Activated CD8-positive, alpha-beta T cell treated with anti-CD3 and anti-CD28 coated beads for 36 hours (primary cell): ENCODE results near the gene AP2A2. TPM values are rescaled to one million over a fixed set of nuclear protein-coding genes. Genes with fewer than 3 reads are reported as not detected.

Experiments
- ATAC-seq: fragments of 200-7000 bp; cut with Tn5 transposase; one replicate; pipeline ENCODE4 v1.10.0; 2021; ENCODE audit warnings: mild to moderate bottlenecking, moderate library complexity
- CTCF ChIA-PET: fragments of 350-600 bp; sonication (Branson Sonifier 250); formaldehyde crosslinking; loops from one replicate; lab custom pipeline; 2021; ENCODE audit warnings: antibody characterized with exemption; lab: Charles Lee
- POLR2A ChIA-PET: fragments of 350-600 bp; sonication (Branson Sonifier 250); formaldehyde crosslinking; loops from one replicate; lab custom pipeline; 2021; ENCODE audit warnings: antibody characterized with exemption; lab: Charles Lee
- DNase-seq: peaks from one replicate; pipeline ENCODE4 v3.0.0-alpha.2; 2020
- H3K27ac Mint-ChIP-seq: one replicate; pipeline ENCODE4 v1.8.0; 2021; ENCODE audit warnings: mild to moderate bottlenecking, mixed read lengths
- H3K27me3 Mint-ChIP-seq: one replicate; pipeline ENCODE4 v1.8.0; 2021; ENCODE audit warnings: mixed read lengths
- H3K36me3 Mint-ChIP-seq: one replicate; pipeline ENCODE4 v1.8.0; 2021; ENCODE audit warnings: low read depth, mixed read lengths
- H3K4me1 Mint-ChIP-seq: one replicate; pipeline ENCODE4 v1.8.0; 2021; ENCODE audit warnings: low read depth, mixed read lengths
- H3K4me3 Mint-ChIP-seq: one replicate; pipeline ENCODE4 v1.8.0; 2021; ENCODE audit warnings: mild to moderate bottlenecking, moderate library complexity, mixed read lengths
- H3K9me3 Mint-ChIP-seq: one replicate; pipeline ENCODE4 v1.8.0; 2021; ENCODE audit warnings: mixed read lengths
- CTCF ChIP-seq: fragments of 200-600 bp; IDR thresholded peaks from one replicate; pipeline ENCODE4 v1.8.0; 2022; ENCODE audit warnings: antibody characterized with exemption, mild to moderate bottlenecking
- intact Hi-C: fragments of 100-400 bp; cut with micrococcal nuclease; formaldehyde crosslinking; loops from one replicate; pipeline ENCODE4 v1.10.0; 2022
- total RNA-seq, 2 experiments: library from RNA; stranded (reverse); gene quantifications; one replicate each; pipeline ENCODE4 v1.2.3, GENCODE V29; 2021

AP2A2 gene
- total RNA-seq, 2 experiments from 2014 or later: 34.0 to 34.6 TPM

- no peaks in the 10 kb centered on the region for H3K27me3 Mint-ChIP-seq
These were observed 53.1 kb downstream of the AP2A2 start for GRCh38 chr11:978781-979180.

GRCh38 chr11:980438-981357 is 55.0 kb downstream of the AP2A2 start:
- H3K36me3 Mint-ChIP-seq: peaks cover 16% of the 10 kb centered on the region
- no peak for TF ChIP-seq CTCF

More at GRCh38 chr11:978781-979180, 53.1 kb downstream of the AP2A2 start:
- peaks cover 14% of the 10 kb centered on the region for H3K36me3 Mint-ChIP-seq
- no peaks in the 10 kb centered on the region for H3K9me3 Mint-ChIP-seq
- intact Hi-C loops: no loop called here
- ATAC-seq (no peak), DNase-seq (no peak)
- peaks cover 19% of the 10 kb centered on the region for H3K4me1 Mint-ChIP-seq
- no peak overlapping the region for H3K4me3 Mint-ChIP-seq
- H3K27ac Mint-ChIP-seq: peak overlapping the region; percentile 38
- ChIA-PET POLR2A (no interaction called here), CTCF (no interaction called here)
- TF ChIP-seq CTCF: no peak

GRCh38 chr11:981764-982163 is 56.1 kb downstream of the AP2A2 start:
- ATAC-seq (no peak), DNase-seq (no peak)
- H3K27me3 Mint-ChIP-seq: no peaks in the 10 kb centered on the region
- TF ChIP-seq CTCF: no peak
- ChIA-PET CTCF (no interaction called here), POLR2A (no interaction called here)
- H3K9me3 Mint-ChIP-seq: no peaks in the 10 kb centered on the region
- H3K36me3 Mint-ChIP-seq: peaks cover 16% of the 10 kb centered on the region
- H3K4me1 Mint-ChIP-seq: peaks cover 8% of the 10 kb centered on the region
- no peak overlapping the region for H3K4me3 Mint-ChIP-seq
- H3K27ac Mint-ChIP-seq: no peak overlapping the region
- intact Hi-C loops: no loop called here

More at GRCh38 chr11:980438-981357, 55.0 kb downstream of the AP2A2 start:
- H3K4me1 Mint-ChIP-seq: peaks cover 18% of the 10 kb centered on the region
- CTCF ChIA-PET: no interaction called here
- no peak overlapping the region for H3K27ac Mint-ChIP-seq
- H3K4me3 Mint-ChIP-seq: no peak overlapping the region
- no peaks in the 10 kb centered on the region for H3K27me3 Mint-ChIP-seq
- intact Hi-C loops: no loop called here
- POLR2A ChIA-PET: no interaction called here
- no peak for DNase-seq
- ATAC-seq: no peak
- H3K9me3 Mint-ChIP-seq: no peaks in the 10 kb centered on the region

GRCh38 chr11:984546-984945 is 58.9 kb downstream of the AP2A2 start:
- no peaks in the 10 kb centered on the region for H3K9me3 Mint-ChIP-seq
- ATAC-seq (no peak), DNase-seq (no peak)
- CTCF ChIA-PET: no interaction called here
- peaks cover 11% of the 10 kb centered on the region for H3K36me3 Mint-ChIP-seq
- H3K27ac Mint-ChIP-seq: no peak overlapping the region
- POLR2A ChIA-PET: interaction anchor here (1.0 kb wide), 1 partner anchor 73 kb away, joined by 3 read pairs; no protein-coding TSS in a partner anchor
- no peaks in the 10 kb centered on the region for H3K4me1 Mint-ChIP-seq
- H3K4me3 Mint-ChIP-seq: no peak overlapping the region
- H3K27me3 Mint-ChIP-seq: no peaks in the 10 kb centered on the region
- intact Hi-C loops: no loop called here
- TF ChIP-seq CTCF: no peak

GRCh38 chr11:985406-985805 is 59.7 kb downstream of the AP2A2 start:
- Mint-ChIP-seq H3K27ac (no peak overlapping the region), H3K27me3 (no peaks in the 10 kb centered on the region), H3K9me3 (no peaks in the 10 kb centered on the region), H3K36me3 (peaks cover 12% of the 10 kb centered on the region), H3K4me3 (no peak overlapping the region), H3K4me1 (no peaks in the 10 kb centered on the region)
- ChIA-PET POLR2A (no interaction called here), CTCF (no interaction called here)
- no peak for TF ChIP-seq CTCF
- intact Hi-C loops: no loop called here
- ATAC-seq (no peak), DNase-seq (no peak)
